GM18907 (cell line): ENCODE measurements around the gene CEP41.
"Not testable (repeated sequence)": the region's sequence is repeated elsewhere in the genome, so short reads cannot be mapped to it uniquely, and the experiment has no call there.

Experiments used
- ATAC-seq: cut with Tn5 transposase; IDR thresholded peaks from one replicate; pipeline ENCODE4 v1.9.1; 2021; ENCODE audit warnings: mild to moderate bottlenecking, moderate library complexity; ENCODE audit not compliant: unreplicated experiment

The CEP41 gene

DNA sequence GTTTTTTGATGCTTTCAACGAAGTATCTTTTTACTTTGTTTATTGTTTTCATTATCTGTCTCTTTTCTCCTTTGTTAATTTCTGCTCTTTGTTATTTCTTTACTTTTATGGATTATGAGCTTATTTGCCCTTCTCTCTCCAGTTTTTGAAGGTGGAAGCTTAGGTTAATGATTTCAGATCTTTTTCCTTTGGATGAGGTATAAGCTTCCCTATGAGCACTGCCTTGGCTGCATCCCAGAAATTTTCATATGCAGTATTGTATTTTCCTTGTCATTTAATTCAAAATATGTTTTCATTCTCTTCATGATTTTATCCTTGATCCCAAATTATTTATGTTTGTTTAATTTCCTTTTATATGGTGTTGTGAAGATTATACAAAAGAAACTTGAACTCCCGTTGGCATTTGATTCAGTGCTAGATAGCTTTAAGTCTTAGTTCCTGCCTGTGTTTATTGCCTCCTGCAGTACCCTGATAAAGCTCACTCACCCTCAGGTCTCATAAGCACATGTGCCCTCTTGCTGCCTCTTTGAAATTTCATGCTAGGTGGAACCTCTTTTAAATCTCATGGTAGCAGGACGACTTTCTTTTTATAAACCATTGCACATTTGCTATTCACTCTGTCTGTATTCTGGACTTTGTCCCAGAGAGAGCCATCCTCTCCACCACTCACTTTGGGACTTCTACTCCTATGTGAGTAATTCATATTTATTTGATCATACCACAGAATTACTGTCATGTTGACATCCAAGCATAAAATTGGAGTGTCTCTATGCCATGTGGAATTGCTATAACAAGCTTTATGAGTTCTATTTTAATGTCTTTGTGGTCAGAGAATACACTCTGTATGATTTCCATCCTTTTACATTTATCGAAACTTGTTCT lies 23.0 kb upstream of the CEP41 start:
- no peak for ATAC-seq

DNA sequence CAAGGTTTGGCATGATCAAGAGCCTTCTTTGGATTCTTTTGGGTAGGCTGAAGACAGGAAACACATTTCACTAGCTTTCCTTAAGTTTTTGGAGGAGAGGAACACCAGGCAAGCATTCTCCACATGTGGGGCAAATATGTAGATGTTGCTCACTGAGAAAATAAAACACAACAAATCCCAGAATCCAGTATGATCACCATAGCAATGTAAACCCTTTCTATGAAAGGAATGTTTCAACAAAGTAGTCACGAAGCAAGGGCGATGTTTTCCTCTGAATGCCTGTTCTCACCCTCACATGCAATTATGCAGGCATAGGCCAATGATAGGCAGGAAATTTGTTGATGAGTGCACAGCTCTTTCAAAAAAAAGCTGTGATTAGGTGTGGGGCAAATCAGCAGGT lies 20.5 kb upstream of the CEP41 start:
- ATAC-seq = no peak

GRCh38 chr7:130458257-130458656 lies 17.4 kb upstream of the CEP41 start:
- no peak for ATAC-seq

GRCh38 chr7:130454959-130455358 lies 14.1 kb upstream of the CEP41 start:
- no peak for ATAC-seq

DNA sequence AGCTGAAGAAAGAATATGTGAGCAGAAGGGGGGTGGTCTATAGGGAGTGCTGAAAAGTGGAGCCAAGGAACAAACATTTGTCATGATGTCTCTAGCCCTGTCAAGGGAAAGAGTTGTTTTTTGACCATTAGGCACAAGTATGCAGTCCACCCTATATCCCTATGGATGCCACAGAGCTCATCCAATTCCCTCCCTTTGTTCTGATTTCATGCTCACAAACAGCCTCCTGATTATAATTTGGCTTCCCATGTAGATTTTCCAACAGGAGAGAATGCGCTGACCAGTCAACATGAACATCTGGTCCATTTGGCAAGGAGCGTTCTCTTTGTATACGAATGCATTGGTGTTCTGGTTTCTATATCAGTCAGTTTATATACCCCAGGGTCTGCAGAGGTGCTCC lies 12.1 kb upstream of the CEP41 start:
- ATAC-seq = no peak

DNA sequence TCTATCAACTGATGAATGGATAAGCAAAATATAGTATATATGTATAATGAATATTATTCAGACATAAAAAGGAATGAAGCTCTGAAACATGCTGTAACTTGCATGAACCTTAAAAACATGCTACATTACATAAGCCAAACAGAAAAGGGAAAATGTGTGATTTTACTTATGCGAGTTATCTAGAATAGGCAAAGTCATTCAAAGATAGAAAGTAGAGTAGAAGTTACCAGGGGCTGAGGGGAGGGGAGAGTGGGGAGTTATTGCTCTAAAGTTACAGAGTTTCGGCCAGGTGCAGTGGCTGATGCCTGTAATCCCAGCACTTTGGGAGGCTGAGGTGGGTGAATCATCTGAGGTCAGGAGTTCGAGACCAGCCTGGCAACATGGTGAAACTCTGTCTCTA lies 10.5 kb upstream of the CEP41 start:
- not testable (repeated sequence) for ATAC-seq

GRCh38 chr7:130446259-130446658 lies 5.4 kb upstream of the CEP41 start:
- no peak for ATAC-seq

DNA sequence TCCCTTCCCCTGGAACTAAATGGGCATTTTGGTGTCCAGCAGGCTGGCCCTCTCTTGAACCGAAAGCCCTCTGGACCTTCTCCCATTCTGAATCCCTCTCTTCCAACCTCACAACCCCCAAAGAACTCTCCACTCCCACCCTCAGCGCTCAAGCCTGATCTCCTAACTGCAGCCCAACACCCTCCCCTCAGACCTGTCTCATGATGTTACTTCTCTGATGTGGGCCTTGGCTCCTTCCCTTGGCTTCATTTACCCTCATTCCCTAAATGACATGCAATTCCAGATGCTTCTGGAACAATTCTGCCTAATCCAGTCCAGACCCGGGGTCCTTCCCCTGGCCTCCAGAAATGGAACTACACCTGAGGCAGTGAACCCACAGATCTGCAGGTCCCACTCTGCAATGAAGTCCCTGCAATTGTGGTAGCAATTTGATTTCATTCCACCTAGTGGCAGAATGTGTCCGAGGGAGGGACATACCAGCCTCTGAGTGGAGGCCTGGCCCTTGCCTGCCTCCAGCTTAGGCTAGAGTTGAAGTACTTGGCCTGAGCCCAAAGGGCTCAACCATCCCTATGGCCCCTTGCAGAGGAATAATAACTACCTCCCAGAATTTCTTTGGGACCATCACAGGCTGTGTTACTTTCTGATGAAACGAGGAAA lies 4.1 kb upstream of the CEP41 start:
- ATAC-seq = no peak

GRCh38 chr7:130444234-130444633 lies 3.4 kb upstream of the CEP41 start:
- ATAC-seq = no peak

DNA sequence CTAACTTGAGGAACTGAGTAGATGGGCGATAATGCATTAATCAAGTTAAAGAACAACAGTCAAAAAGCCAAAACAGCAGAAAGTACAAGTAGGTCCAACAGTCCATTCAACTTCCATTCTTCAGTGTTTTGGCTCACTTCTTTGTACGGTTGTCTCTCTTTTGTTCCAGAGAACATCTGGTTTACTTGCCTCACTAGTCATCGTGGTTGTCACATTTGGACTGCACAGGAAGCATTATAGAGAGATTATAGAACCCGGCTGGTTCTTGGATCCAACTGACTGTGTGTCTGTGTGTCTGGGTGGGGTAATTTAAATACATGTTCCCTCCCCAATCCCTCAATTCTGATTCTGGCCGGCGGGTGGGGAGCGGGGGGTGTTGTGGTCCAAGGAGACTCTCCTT lies 1.8 kb upstream of the CEP41 start:
- no peak for ATAC-seq

GRCh38 chr7:130441408-130441869 lies 623 bp upstream of the CEP41 start:
- ATAC-seq = no peak

GRCh38 chr7:130436253-130436652 lies 4.6 kb downstream of the CEP41 start:
- no peak for ATAC-seq

DNA sequence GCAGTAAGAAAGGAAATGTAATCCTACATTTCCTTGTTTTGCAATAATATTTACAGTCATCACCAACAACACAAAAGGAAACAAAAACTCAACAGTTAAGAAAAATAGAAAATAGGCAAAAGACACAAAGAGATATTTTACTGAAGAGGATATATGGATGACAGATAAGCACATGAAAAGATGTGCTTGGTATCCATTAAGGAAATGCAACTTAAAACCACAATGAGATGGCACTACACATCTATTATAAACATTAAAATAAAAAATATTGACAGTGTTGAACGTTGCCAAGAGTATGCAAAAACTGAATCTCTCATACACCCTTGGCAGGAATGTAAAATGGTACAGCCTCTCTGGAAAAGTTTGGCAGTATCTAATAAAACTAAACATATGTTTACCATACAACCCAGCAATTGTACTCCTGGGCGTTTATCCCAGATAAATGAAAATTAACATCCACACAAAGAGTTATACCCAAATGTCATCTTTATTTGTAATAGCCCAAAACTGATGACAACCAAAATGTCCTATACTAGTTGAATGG lies 5.4 kb downstream of the CEP41 start:
- no peak for ATAC-seq

GRCh38 chr7:130433301-130433700 lies 7.5 kb downstream of the CEP41 start:
- ATAC-seq = no peak

DNA sequence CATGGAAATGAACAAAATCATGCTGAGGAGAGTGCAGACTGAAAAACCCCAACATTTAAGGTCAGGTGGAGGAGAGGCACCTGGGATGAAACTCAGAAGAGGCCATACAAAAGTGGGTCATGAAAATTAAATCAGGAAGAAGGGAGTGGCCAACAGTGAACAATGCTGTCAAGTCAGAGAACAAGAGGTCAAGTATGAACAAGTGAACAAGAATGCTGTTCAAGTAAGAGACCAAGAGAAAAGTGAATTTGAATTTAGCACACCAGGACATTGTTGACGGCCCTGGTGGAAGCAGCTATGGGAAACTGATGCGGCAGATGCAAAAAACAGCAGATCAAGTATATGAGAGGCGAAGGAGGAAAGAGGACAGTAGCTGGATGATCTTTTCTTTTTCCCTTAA lies 7.9 kb downstream of the CEP41 start:
- ATAC-seq = no peak

DNA sequence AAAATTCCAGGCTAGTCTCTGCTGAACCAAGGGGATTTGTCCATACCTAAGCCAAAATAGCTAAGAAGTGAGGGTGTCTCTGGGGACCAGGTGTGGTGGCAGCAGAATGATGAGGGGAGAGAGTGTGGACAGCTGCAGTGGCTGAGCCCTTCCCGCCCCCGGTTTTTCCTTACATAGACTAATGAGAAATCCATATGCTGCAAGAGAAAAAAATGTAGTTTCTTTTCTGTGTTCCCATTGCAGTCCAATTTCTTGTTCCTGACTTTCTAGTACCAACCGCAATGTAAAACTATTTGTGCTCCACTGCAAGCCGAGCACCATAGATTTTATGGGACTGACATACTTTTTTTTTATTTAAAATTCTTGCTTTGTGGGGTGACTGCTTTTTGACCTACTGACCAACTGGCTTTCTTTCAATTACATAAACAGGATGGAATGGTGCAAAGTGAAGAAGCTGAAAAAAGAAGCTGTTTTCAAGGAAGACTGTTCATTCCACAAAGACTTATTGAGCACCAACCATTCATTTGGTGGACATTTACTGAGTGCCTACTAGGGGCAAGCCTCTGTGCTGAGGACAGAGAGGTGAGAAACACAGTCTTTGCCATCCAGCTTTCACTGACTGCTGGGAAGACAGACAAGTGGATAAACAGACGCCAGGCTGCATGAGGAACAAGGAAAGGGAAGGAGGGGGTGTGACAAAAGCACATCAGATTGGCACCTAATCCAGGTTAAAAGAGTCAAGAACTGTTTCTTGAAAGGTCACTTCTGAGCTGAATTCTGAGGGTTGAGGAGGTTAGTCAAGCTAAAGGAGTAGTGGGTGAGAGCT lies 9.8 kb downstream of the CEP41 start:
- no peak for ATAC-seq

- ATAC-seq = no peak
Observed at GRCh38 chr7:130430115-130430514, 10.7 kb downstream of the CEP41 start.

DNA sequence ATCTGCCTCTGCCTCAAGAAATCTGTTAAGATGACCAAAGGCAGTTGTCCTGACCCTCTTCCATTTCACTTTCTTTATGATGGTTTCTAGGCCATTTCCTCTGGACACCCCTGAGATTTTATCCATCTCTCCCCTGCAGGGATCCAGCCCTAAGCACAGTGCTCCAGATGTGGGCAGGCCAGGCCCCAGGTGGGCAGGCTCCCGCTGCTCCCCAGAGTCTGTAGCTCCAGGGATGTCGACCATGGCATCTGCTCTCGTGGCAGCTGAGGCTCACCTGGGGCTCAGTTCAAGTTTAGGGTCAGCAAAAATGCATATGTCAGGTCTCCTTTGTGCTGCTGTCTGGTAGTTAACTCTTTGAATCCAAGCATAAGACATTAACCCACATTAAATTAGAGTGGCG lies 11.8 kb downstream of the CEP41 start:
- no peak for ATAC-seq

- no peak for ATAC-seq
Observed at GRCh38 chr7:130426564-130426963, 14.3 kb downstream of the CEP41 start.

DNA sequence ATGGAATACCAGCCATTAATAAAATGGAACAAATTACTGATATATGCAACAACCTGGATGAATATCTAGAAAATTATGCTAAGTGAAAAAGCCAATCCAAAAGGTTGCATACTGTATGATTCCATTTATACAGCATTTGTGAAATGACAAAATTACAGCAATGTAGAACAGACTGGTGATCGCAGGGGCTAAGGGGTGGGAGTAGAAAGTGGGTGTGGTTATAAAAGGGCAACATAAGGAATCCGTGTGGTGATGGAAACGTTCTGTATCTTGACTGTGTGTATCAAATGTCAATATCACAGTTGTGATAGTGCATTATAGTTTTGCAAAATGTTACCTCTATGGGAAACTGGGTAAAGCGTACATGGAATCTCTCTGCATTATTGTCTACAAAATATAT lies 15.0 kb downstream of the CEP41 start:
- no peak for ATAC-seq

DNA sequence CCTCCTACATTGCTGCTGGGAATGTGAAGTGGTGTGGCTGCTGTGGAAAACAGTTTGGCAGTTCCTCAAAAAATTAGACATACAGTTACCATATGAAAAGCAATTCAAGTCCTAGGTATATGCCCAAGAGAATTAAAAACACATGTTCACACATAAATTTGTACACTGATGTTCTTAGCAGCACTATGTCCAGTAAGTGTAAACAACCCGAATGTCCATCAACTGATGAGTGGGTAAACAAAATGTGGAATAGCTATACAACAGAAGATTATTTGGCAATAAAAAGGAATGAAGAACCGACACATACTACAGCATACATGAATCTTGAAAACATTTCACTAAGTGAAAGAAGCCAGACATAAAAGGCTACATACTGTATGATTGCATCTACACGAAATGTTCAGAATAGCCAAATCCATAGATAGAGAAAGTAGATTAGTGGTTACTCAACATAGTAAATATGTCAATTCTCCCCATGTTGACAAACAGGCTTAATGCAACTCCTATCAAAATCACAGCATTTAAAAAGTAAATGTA lies 17.2 kb downstream of the CEP41 start:
- ATAC-seq = no peak
